ENCODE results near the gene SOS2. TPM values are rescaled to one million over a fixed set of nuclear protein-coding genes. Genes with fewer than 3 reads are reported as not detected.

The SOS2 gene
- total RNA-seq, 3 donors from 2014 or later (not counting 1 experiment from before 2014, with no cell fraction given) = 64.7 to 82.2 (median 69.5) TPM

DNA sequence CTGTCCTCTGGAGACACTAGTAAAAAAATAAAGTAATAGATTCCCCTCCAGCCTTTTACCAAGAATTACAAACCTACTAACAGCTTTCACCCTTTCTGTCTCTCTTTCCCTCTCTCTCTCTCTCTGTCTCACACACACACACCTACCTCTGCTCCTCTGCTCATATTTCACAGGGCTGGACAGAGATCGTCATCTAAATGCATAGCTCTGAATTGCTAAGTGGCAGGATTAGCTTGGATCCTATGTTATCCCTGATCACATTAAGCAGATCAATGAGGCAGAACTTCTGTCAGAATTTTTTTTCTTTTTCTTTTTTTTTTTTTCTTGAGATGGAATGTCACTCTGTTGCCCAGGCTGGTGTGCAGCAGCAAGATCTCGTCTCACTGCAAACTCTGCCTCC lies 137.9 kb downstream of the SOS2 start:
- peaks cover 24% of the 10 kb centered on the region for H3K4me1 ChIP-seq (ENCODE audit: control insufficient read depth, insufficient read depth, low read length)
- peak overlapping the region; percentile 15 to 20 for H3K27ac Mint-ChIP-seq
- no peaks in the 10 kb centered on the region for H3K36me3 Mint-ChIP-seq
- no peak overlapping the region for H3K27ac ChIP-seq (ENCODE audit: low read length)
- TF ChIP-seq, protein P1, sequence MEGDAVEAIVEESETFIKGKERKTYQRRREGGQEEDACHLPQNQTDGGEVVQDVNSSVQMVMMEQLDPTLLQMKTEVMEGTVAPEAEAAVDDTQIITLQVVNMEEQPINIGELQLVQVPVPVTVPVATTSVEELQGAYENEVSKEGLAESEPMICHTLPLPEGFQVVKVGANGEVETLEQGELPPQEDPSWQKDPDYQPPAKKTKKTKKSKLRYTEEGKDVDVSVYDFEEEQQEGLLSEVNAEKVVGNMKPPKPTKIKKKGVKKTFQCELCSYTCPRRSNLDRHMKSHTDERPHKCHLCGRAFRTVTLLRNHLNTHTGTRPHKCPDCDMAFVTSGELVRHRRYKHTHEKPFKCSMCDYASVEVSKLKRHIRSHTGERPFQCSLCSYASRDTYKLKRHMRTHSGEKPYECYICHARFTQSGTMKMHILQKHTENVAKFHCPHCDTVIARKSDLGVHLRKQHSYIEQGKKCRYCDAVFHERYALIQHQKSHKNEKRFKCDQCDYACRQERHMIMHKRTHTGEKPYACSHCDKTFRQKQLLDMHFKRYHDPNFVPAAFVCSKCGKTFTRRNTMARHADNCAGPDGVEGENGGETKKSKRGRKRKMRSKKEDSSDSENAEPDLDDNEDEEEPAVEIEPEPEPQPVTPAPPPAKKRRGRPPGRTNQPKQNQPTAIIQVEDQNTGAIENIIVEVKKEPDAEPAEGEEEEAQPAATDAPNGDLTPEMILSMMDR (IDR thresholded peaks at IDR 0.05) = no peak
- H3K9me3 ChIP-seq (ENCODE audit: control insufficient read depth, insufficient read depth, low read length) = no peaks in the 10 kb centered on the region
- 100% methylated on average over 1 of the region's 2 CpGs for WGBS (ENCODE audit: insufficient coverage)
- DNase-seq (no peak), ATAC-seq (no peak)
- H3K4me3 Mint-ChIP-seq = no peak overlapping the region
- H3K27me3 ChIP-seq (ENCODE audit: control insufficient read depth, insufficient read depth, low read length) = no peaks in the 10 kb centered on the region
- H3K4me3 ChIP-seq (ENCODE audit: low read length) = no peak overlapping the region
- no peaks in the 10 kb centered on the region for H3K27me3 Mint-ChIP-seq (ENCODE audit: low read depth in 2 of 2)
- H3K9me3 Mint-ChIP-seq = peaks cover 0 to 4% of the 10 kb centered on the region in 2 donors
- H3K4me1 Mint-ChIP-seq = peaks cover 33 to 39% of the 10 kb centered on the region in 2 donors
- intact Hi-C loops (cut with micrococcal nuclease) = no loop called here
- H3K36me3 ChIP-seq (ENCODE audit: control insufficient read depth, insufficient read depth, low read length) = no peaks in the 10 kb centered on the region

GRCh38 chr14:50092006-50092555 lies 139.3 kb downstream of the SOS2 start:
- ATAC-seq (no peak), DNase-seq (no peak)
- Mint-ChIP-seq H3K27me3 (ENCODE audit: low read depth in 2 of 2) (no peaks in the 10 kb centered on the region), H3K4me3 (no peak overlapping the region), H3K9me3 (peaks cover 0 to 4% of the 10 kb centered on the region in 2 donors), H3K27ac (peak overlapping the region in 1 of 2 donors; percentile 17), H3K4me1 (peaks cover 43 to 50% of the 10 kb centered on the region in 2 donors), H3K36me3 (no peaks in the 10 kb centered on the region)
- no peaks in the 10 kb centered on the region for H3K9me3 ChIP-seq (ENCODE audit: control insufficient read depth, insufficient read depth, low read length)
- peaks cover 34% of the 10 kb centered on the region for H3K4me1 ChIP-seq (ENCODE audit: control insufficient read depth, insufficient read depth, low read length)
- no peak overlapping the region for H3K27ac ChIP-seq (ENCODE audit: low read length)
- TF ChIP-seq, protein P1 (IDR thresholded peaks at IDR 0.05) = no peak
- WGBS (ENCODE audit: insufficient coverage) = 93% methylated on average over 6 of the region's 6 CpGs
- no peaks in the 10 kb centered on the region for H3K27me3 ChIP-seq (ENCODE audit: control insufficient read depth, insufficient read depth, low read length)
- H3K36me3 ChIP-seq (ENCODE audit: control insufficient read depth, insufficient read depth, low read length) = no peaks in the 10 kb centered on the region
- intact Hi-C loops (cut with micrococcal nuclease) = no loop called here
- no peak overlapping the region for H3K4me3 ChIP-seq (ENCODE audit: low read length)

GRCh38 chr14:50091240-50091913 lies 140.0 kb downstream of the SOS2 start:
- Mint-ChIP-seq H3K27ac (no peak overlapping the region), H3K27me3 (ENCODE audit: low read depth in 2 of 2) (no peaks in the 10 kb centered on the region), H3K4me3 (no peak overlapping the region), H3K9me3 (peaks cover 0 to 4% of the 10 kb centered on the region in 2 donors), H3K36me3 (no peaks in the 10 kb centered on the region), H3K4me1 (peaks cover 39 to 46% of the 10 kb centered on the region in 2 donors)
- TF ChIP-seq, protein P1 (IDR thresholded peaks at IDR 0.05) = no peak
- Histone ChIP-seq H3K9me3 (ENCODE audit: control insufficient read depth, insufficient read depth, low read length) (no peaks in the 10 kb centered on the region), H3K36me3 (ENCODE audit: control insufficient read depth, insufficient read depth, low read length) (no peaks in the 10 kb centered on the region), H3K4me1 (ENCODE audit: control insufficient read depth, insufficient read depth, low read length) (peaks cover 32% of the 10 kb centered on the region), H3K27me3 (ENCODE audit: control insufficient read depth, insufficient read depth, low read length) (no peaks in the 10 kb centered on the region), H3K4me3 (ENCODE audit: low read length) (no peak overlapping the region), H3K27ac (ENCODE audit: low read length) (no peak overlapping the region)
- no peak for DNase-seq
- intact Hi-C loops (cut with micrococcal nuclease) = no loop called here
- 80% methylated on average over 7 of the region's 7 CpGs for WGBS (ENCODE audit: insufficient coverage)
- ATAC-seq = no peak

Measured in natural killer cell (primary cell).